Gastrocnemius medialis (tissue), 4 donors: ENCODE results near the gene CYFIP2. TPM values are rescaled to one million over a fixed set of nuclear protein-coding genes. Genes with fewer than 3 reads are reported as not detected.
"Not testable (repeated sequence)": the region's sequence is repeated elsewhere in the genome, so short reads cannot be mapped to it uniquely, and the experiment has no call there.

Source experiments
- ATAC-seq, 2 donors: fragments of 150-250 bp; one replicate each; pipeline ENCODE4 v1.9.1; 2016
- DNase-seq, 2 donors: peaks; one replicate each; pipeline ENCODE4 v3.0.0-alpha.2; 2019
- H3K27ac ChIP-seq, 4 donors: fragments of 200-600 bp; sonication (generic); 1 replicate in 1 of 4; 2 replicates in 3 of 4; pipeline ENCODE4 v1.5.1; 2016 to 2018; ENCODE audit warnings: mild to moderate bottlenecking in 2 of 4, moderate library complexity in 1 of 4
- H3K27me3 ChIP-seq, 3 donors: fragments of 200-600 bp; sonication (generic) in 2 of 3; 1 replicate in 1 of 3; 2 replicates in 2 of 3; pipeline versions ENCODE4 v1.5.1 to v1.6.0; 2016 to 2019; ENCODE audit warnings: mild to moderate bottlenecking in 1 of 3, moderate library complexity in 1 of 3
- H3K36me3 ChIP-seq, 2 donors: fragments of 200-600 bp; sonication (generic) in 1 of 2; one replicate each; pipeline ENCODE4 v1.5.1; 2017 to 2018
- H3K4me1 ChIP-seq, 2 donors: fragments of 200-600 bp; sonication (generic) in 1 of 2; one replicate each; pipeline ENCODE4 v1.5.1; 2016 to 2017; ENCODE audit warnings: mild to moderate bottlenecking in 2 of 2
- H3K4me3 ChIP-seq, 4 donors: fragments of 200-600 bp; sonication (generic) in 3 of 4; 1 replicate in 1 of 4; 2 replicates in 3 of 4; pipeline ENCODE4 v1.5.1; 2016 to 2019; ENCODE audit warnings: mild to moderate bottlenecking in 2 of 4
- H3K9me3 ChIP-seq, 3 donors: fragments of 200-600 bp; sonication (generic) in 2 of 3; 1 replicate in 1 of 3; 2 replicates in 2 of 3; pipeline ENCODE4 v1.5.1; 2016 to 2019
- POLR2A ChIP-seq, 2 donors: fragments of 450-650 bp; IDR thresholded peaks; one replicate each; pipeline ENCODE4 v1.6.1; 2017; ENCODE audit warnings: antibody characterized with exemption in 2 of 2, mild to moderate bottlenecking in 2 of 2, moderate library complexity in 2 of 2
- in situ Hi-C, 4 donors: fragments of 200-750 bp; cut with MboI; loops; one replicate each; pipeline versions ENCODE4 v1.15.0 to v1.8.0; 2017; ENCODE audit warnings: low sequenced_read_pairs in 4 of 4
- intact Hi-C: fragments of 100-400 bp; cut with DNase I; formaldehyde crosslinking; loops from one replicate; pipeline ENCODE4 v1.15.1; 2023; ENCODE audit warnings: low total_unique reads
- total RNA-seq, 4 donors: library from RNA; depleted of rRNA; stranded (reverse); fragments of >200 nt; gene quantifications; one replicate each; pipeline versions ENCODE4 v1.1.0 to v1.2.3, GENCODE V29; 2016
- TF ChIP-seq, protein P1 (sequence below), 5 experiments: fragments of 450-650 bp in 3 of 5; fragments of 200-600 bp in 2 of 5; sonication (generic) in 2 of 5; IDR thresholded peaks in 4 of 5; conservative IDR thresholded peaks in 1 of 5; 1 replicate in 4 of 5; 2 replicates in 1 of 5; pipeline ENCODE4 v1.5.1; 2016 to 2019; ENCODE audit warnings: antibody characterized with exemption in 5 of 5, mild to moderate bottlenecking in 3 of 5, moderate library complexity in 3 of 5

The CYFIP2 gene
- total RNA-seq, 4 donors from 2014 or later, result 5.9 to 15.5 (median 10.7) TPM

DNA sequence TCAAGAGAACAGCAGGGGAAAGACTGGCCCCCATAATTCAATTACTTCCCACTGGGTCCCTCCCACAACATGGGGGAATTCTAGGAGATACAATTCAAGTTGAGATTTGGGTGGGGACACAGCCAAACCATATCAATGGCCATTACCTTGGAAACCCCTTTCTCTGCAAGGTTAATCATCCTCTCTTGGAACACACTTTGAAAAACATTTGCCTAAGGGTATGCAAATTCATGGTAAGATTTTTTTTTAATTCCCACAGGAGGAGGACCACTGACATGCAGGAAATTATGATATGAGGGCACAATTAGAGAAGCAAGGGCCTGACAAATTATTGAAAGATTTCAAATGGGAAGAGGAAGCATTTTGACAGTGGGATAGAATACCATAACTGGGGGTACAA is 132.4 kb downstream of the CYFIP2 start:
- in situ Hi-C loops, result no loop called here
- Histone ChIP-seq H3K9me3 (no peaks in the 10 kb centered on the region), H3K27me3 (no peaks in the 10 kb centered on the region), H3K27ac (no peak overlapping the region), H3K36me3 (no peaks in the 10 kb centered on the region), H3K4me1 (no peaks in the 10 kb centered on the region), H3K4me3 (no peak overlapping the region)
- intact Hi-C loops, result no loop called here
- TF ChIP-seq, protein P1, sequence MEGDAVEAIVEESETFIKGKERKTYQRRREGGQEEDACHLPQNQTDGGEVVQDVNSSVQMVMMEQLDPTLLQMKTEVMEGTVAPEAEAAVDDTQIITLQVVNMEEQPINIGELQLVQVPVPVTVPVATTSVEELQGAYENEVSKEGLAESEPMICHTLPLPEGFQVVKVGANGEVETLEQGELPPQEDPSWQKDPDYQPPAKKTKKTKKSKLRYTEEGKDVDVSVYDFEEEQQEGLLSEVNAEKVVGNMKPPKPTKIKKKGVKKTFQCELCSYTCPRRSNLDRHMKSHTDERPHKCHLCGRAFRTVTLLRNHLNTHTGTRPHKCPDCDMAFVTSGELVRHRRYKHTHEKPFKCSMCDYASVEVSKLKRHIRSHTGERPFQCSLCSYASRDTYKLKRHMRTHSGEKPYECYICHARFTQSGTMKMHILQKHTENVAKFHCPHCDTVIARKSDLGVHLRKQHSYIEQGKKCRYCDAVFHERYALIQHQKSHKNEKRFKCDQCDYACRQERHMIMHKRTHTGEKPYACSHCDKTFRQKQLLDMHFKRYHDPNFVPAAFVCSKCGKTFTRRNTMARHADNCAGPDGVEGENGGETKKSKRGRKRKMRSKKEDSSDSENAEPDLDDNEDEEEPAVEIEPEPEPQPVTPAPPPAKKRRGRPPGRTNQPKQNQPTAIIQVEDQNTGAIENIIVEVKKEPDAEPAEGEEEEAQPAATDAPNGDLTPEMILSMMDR (IDR thresholded peaks at IDR 0.05 in 4 of 5, conservative IDR thresholded peaks at IDR 0.05 in 1 of 5), result no peak
- no peak for TF ChIP-seq POLR2A (IDR thresholded peaks at IDR 0.05)
- no peak for DNase-seq
- no peak for ATAC-seq

DNA sequence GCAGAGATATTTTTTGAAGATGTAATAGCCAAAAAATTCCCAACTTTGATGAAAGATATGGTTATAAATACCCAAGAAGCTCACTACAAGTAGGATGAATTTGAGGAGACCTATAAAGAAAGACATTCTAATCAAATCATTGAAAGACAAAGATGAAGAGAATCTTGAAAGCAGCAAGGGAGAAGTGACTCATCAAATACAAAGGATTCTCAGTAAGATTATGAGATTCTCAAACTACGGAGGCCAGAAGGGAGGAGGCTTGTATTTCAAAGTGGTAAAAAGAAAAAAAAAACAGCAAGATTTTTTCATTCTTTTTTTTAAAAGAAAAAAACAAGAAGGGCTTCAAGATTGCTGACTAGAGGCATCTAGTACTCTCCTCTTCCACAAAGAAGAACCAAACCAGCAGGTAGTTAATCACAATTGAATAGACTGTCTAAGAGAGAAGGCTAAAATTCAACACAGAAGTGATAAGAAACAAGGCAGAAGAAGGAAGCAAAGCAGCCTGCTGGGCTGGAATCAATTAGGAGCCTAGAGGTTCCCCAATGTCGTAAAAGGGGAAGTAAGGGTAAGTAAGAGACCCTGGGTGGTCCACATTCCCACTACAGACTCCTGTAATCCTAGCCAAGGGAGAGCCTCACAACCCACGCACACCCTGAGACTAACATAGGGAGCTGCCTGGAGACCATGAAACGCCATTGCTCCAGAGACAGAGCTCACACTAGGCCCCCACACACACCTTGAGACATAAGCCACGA is 135.0 kb downstream of the CYFIP2 start:
- TF ChIP-seq, protein P1 (IDR thresholded peaks at IDR 0.05 in 4 of 5, conservative IDR thresholded peaks at IDR 0.05 in 1 of 5), result no peak
- Histone ChIP-seq H3K36me3 (no peaks in the 10 kb centered on the region), H3K9me3 (no peaks in the 10 kb centered on the region), H3K4me1 (no peaks in the 10 kb centered on the region), H3K27ac (no peak overlapping the region), H3K27me3 (no peaks in the 10 kb centered on the region), H3K4me3 (no peak overlapping the region)
- in situ Hi-C loops (no loop called here), intact Hi-C loops (no loop called here)
- DNase-seq (no peak), ATAC-seq (no peak)

DNA sequence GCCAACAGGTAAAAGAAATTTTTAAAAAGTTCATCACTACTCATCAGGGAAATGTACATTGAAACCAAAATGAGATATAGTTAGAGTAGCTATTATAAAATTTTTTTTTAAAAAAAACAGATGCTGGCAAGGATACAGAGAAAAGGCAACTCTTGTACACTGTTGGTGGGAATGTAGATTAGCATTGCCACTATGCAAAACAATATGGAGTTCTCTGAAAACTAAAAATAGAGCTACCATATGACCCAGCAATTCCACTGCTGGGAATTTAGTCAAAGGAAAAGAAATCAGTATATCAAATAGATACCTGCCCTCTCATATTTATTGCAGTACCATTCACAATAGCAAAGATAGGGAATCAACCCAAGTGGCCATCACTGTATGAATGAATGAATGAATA is 149.9 kb downstream of the CYFIP2 start:
- Histone ChIP-seq H3K27me3 (no peaks in the 10 kb centered on the region), H3K4me3 (no peak overlapping the region), H3K9me3 (no peaks in the 10 kb centered on the region), H3K27ac (no peak overlapping the region), H3K36me3 (no peaks in the 10 kb centered on the region), H3K4me1 (no peaks in the 10 kb centered on the region)
- no peak for ATAC-seq
- in situ Hi-C loops (no loop called here), intact Hi-C loops (no loop called here)
- DNase-seq, result no peak
- no peak for TF ChIP-seq POLR2A (IDR thresholded peaks at IDR 0.05)
- TF ChIP-seq, protein P1 (IDR thresholded peaks at IDR 0.05 in 4 of 5, conservative IDR thresholded peaks at IDR 0.05 in 1 of 5), result no peak

DNA sequence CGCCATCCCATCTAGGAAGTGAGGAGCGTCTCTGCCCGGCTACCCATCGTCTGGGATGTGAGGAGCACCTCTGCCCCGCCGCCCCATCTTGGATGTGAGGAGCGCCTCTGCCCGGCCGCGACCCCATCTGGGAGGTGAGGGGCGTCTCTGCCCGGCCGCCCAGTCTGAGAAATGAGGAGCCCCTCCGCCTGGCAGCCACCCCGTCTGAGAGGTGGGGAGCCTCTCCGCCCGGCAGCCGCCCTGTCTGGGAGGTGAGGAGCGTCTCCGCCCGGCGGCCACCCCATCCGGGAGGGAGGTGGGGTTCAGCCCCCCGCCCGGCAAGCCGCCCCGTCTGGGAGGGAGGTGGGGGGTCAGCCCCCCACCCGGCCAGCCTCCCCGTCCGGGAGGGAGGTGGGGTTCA is 153.6 kb downstream of the CYFIP2 start:
- intact Hi-C loops, H3K27me3 ChIP-seq, H3K9me3 ChIP-seq, H3K4me1 ChIP-seq, in situ Hi-C loops, H3K36me3 ChIP-seq, ATAC-seq, DNase-seq, H3K4me3 ChIP-seq, H3K27ac ChIP-seq: not testable (repeated sequence)

DNA sequence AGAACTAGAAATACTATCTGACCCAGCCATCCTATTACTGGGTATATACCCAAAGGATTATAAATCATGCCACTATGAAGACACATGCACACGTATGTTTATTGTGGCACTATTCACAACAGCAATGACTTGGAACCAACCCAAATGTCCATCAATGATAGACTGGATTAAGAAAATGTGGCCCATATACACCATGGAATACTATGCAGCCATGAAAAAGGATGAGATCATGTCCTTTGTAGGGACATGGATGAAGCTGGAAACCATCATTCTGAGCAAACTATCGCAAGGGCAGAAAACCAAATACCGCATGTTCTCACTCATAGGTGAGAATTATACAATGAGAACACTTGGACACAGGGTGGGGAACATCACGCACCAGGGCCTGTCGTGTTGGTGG is 164.0 kb downstream of the CYFIP2 start:
- H3K36me3 ChIP-seq, H3K27ac ChIP-seq, H3K9me3 ChIP-seq, H3K27me3 ChIP-seq, H3K4me3 ChIP-seq, ATAC-seq, DNase-seq, H3K4me1 ChIP-seq: not testable (repeated sequence)
- intact Hi-C loops, result loop anchor here (10.0 kb wide), 1 partner anchor 315 kb away; the partner anchor contains the start of gene LSM11
- in situ Hi-C loops, result loop anchor here in 3 of 4 donors (5.0 to 25.0 kb wide), 3 partner anchors 47 to 287 kb away; no protein-coding TSS in a partner anchor
